ENCODE results near the gene WSCD1. TPM values are rescaled to one million over a fixed set of nuclear protein-coding genes. Genes with fewer than 3 reads are reported as not detected.

The WSCD1 gene
- total and polyA plus RNA-seq, 2 experiments from 2014 or later: 3.1 to 16.7 TPM

DNA sequence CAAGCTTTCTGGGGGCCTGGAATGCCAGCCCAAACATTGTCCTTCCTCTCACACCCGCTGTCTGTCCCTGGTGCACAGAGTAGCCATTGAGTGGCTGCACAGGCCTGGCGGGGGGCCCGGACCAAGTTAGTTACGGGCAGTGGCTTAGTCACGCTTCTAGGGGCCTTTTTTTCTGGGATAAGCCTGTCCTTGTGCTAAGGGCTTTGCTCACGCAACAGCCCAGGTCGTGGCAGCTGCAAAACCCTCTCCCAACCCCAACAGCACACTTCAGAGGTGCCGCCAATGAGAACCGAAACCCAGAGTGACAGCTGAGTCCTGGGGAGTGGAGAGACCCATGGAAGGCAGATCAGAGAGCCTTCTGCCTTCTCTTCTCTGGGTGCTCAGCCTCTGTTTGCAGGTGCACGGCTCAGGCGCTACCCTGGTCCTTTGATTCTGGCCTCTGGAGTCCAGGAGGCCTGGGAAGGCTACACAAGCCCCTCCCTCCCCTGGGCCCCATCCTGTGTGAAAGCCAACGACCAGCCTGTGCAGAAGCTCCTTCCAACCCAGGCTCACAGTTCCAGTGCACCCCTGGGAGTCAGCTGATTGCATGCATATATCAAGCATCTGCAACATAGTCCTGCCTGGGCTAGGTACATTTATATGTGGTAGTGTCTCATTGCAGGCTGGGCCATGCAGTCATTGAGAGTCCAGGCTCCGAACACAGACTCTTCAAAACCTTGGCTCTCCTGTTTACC, 9.1 kb downstream of the WSCD1 start:
- DNase-seq (ENCODE audit: low read depth in 1 of 2, low spot score in 1 of 2): no peak
- H3K9me3 ChIP-seq (ENCODE audit: low read depth): no peaks in the 10 kb centered on the region
- H3K27me3 ChIP-seq: peaks cover 3% of the 10 kb centered on the region
- peaks cover 6% of the 10 kb centered on the region for H3K4me1 ChIP-seq (ENCODE audit: low read depth)
- H3K36me3 ChIP-seq: no peaks in the 10 kb centered on the region
- no peak overlapping the region for H3K4me3 ChIP-seq
- TF ChIP-seq, protein P1, sequence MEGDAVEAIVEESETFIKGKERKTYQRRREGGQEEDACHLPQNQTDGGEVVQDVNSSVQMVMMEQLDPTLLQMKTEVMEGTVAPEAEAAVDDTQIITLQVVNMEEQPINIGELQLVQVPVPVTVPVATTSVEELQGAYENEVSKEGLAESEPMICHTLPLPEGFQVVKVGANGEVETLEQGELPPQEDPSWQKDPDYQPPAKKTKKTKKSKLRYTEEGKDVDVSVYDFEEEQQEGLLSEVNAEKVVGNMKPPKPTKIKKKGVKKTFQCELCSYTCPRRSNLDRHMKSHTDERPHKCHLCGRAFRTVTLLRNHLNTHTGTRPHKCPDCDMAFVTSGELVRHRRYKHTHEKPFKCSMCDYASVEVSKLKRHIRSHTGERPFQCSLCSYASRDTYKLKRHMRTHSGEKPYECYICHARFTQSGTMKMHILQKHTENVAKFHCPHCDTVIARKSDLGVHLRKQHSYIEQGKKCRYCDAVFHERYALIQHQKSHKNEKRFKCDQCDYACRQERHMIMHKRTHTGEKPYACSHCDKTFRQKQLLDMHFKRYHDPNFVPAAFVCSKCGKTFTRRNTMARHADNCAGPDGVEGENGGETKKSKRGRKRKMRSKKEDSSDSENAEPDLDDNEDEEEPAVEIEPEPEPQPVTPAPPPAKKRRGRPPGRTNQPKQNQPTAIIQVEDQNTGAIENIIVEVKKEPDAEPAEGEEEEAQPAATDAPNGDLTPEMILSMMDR (IDR thresholded peaks at IDR 0.05; ENCODE audit: low read depth, low read length): no peak
- H3K27ac ChIP-seq: no peak overlapping the region

DNA sequence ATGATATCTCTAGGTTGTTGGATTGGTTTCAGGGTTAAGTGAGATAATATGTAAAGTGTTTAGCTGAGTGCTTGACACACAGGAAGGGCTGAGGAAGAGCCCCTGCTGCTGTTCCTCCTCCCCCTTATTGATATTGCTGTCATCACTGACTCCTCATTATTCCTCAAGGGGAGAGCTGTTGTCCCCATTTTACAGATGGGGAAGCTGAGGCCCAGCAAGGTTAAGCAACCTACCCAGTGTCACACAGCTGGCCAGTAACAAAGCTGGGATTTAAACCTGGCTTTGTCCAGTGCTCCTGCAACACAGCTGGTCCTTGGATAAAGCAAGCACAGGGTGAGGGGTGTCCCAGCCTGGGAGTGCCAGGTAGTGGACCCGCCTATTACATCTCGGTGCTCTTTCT, 9.8 kb downstream of the WSCD1 start:
- TF ChIP-seq, protein P1 (IDR thresholded peaks at IDR 0.05; ENCODE audit: low read depth, low read length): no peak
- Histone ChIP-seq H3K4me3 (no peak overlapping the region), H3K9me3 (ENCODE audit: low read depth) (no peaks in the 10 kb centered on the region), H3K27me3 (no peaks in the 10 kb centered on the region), H3K36me3 (no peaks in the 10 kb centered on the region), H3K27ac (no peak overlapping the region), H3K4me1 (ENCODE audit: low read depth) (peaks cover 6% of the 10 kb centered on the region)
- DNase-seq (ENCODE audit: low read depth in 1 of 2, low spot score in 1 of 2): no peak

DNA sequence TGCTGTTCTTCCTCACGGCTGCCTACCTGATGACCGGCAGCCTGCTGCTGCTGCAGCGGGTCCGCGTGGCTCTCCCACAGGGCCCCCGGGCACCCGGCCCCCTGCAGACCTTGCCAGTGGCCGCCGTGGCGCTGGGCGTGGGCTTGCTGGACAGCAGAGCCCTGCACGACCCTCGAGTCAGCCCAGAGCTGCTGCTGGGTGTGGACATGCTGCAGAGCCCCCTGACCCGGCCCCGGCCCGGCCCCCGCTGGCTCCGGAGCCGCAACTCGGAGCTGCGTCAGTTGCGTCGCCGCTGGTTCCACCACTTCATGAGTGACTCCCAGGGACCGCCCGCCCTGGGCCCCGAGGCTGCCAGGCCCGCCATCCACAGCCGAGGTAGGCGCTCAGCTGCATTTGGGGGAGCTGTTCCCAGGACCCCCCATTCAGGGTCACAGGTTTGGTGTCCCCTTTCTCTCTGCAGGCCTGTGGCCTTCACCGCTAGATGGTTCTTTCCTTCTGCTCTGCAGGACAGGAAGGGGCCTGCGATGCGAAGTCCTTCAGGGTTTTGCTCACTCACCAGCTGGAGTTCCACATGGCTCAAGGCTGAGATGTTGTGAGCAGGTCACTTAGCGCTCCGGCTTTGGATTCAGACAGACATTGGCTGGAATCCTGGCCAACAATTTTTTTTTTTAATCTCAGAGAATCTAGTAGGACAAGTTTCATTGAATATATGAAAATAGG, 10.7 kb downstream of the WSCD1 start:
- H3K9me3 ChIP-seq (ENCODE audit: low read depth): no peaks in the 10 kb centered on the region
- H3K27me3 ChIP-seq: no peaks in the 10 kb centered on the region
- no peak overlapping the region for H3K27ac ChIP-seq
- H3K4me1 ChIP-seq (ENCODE audit: low read depth): peaks cover 6% of the 10 kb centered on the region
- no peak for DNase-seq (ENCODE audit: low read depth in 1 of 2, low spot score in 1 of 2)
- TF ChIP-seq, protein P1 (IDR thresholded peaks at IDR 0.05; ENCODE audit: low read depth, low read length): no peak
- no peak overlapping the region for H3K4me3 ChIP-seq
- no peaks in the 10 kb centered on the region for H3K36me3 ChIP-seq

DNA sequence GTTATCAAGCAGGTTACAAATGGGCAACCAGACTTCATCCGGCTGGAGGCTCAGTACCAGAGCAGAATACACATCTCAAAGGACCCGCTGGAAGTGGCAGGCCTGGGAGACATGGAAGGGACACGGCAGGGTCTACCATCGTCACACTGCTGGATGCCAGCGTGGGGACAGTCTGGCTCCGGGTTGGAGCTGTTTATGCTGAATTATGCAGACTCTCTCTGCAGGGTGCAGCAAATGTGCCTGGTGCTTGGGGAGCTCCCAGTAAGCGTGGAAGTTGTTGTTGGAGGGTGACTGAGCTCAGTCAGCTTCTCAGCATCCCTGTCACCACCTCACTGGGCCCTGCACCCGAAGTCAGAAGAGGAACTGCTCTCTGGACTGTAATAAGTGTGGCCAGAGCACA, 12.2 kb downstream of the WSCD1 start:
- DNase-seq (ENCODE audit: low read depth in 1 of 2, low spot score in 1 of 2): no peak
- Histone ChIP-seq H3K9me3 (ENCODE audit: low read depth) (no peaks in the 10 kb centered on the region), H3K27ac (no peak overlapping the region), H3K4me1 (ENCODE audit: low read depth) (peaks cover 6% of the 10 kb centered on the region), H3K4me3 (no peak overlapping the region), H3K36me3 (no peaks in the 10 kb centered on the region), H3K27me3 (no peaks in the 10 kb centered on the region)
- TF ChIP-seq, protein P1 (IDR thresholded peaks at IDR 0.05; ENCODE audit: low read depth, low read length): no peak

DNA sequence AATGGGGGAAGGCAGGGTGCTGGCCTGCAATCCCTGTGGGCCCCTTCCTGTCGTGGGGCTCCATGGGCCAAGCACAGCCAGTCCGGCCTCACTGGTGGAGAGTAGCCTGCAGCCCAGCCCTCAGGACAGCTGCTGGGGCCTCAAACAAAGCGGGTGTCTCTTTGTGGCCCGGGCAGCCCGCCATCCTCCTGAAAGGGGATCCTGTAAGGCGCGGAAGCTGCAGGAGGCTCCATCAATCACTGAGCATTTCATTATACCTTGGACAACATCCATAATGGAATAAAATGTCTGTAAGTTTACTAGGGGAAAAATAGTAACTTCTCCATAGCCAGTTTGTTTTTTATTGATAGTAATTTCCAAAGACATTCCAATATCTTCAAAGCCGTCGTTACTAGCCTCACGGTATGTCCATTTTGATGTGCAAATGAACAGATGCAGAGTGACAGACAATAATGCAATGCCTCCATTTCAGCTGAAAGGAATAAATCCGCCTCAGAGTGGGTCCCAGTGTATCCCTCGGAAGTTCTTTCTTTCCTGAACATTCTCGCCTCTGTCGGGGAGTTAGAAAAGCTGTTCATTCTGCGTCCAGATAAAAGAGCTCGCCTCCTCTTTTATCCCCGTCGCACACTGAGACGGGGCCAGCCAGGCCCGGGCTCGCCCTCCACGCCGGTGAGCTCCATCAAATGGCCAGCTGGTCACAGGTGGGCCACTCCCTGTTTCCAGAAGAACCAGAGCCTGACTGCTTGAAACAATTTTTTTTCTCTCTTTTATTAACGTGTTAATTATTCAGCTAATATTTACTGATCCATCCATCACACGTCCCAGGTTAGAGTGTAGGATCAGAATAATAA, 14.4 kb downstream of the WSCD1 start:
- no peak overlapping the region for H3K4me3 ChIP-seq
- TF ChIP-seq, protein P1 (IDR thresholded peaks at IDR 0.05; ENCODE audit: low read depth, low read length): no peak

More for the DNA sequence above, 14.4 kb downstream of the WSCD1 start:
- Histone ChIP-seq H3K4me1 (ENCODE audit: low read depth) (peaks cover 6% of the 10 kb centered on the region), H3K27ac (no peak overlapping the region), H3K9me3 (ENCODE audit: low read depth) (no peaks in the 10 kb centered on the region), H3K36me3 (no peaks in the 10 kb centered on the region), H3K27me3 (no peaks in the 10 kb centered on the region)
- no peak for DNase-seq (ENCODE audit: low read depth in 1 of 2, low spot score in 1 of 2)

Measured in cardiac muscle cell (in vitro differentiated cells and primary cell).